Measurements from ENCODE around the gene CDK16. TPM values are rescaled to one million over a fixed set of nuclear protein-coding genes. Genes with fewer than 3 reads are reported as not detected.
"Not testable (repeated sequence)": the region's sequence is repeated elsewhere in the genome, so short reads cannot be mapped to it uniquely, and the experiment has no call there.

Gene CDK16
- total RNA-seq, 2 experiments from 2014 or later: 49.9 to 51.3 TPM

DNA sequence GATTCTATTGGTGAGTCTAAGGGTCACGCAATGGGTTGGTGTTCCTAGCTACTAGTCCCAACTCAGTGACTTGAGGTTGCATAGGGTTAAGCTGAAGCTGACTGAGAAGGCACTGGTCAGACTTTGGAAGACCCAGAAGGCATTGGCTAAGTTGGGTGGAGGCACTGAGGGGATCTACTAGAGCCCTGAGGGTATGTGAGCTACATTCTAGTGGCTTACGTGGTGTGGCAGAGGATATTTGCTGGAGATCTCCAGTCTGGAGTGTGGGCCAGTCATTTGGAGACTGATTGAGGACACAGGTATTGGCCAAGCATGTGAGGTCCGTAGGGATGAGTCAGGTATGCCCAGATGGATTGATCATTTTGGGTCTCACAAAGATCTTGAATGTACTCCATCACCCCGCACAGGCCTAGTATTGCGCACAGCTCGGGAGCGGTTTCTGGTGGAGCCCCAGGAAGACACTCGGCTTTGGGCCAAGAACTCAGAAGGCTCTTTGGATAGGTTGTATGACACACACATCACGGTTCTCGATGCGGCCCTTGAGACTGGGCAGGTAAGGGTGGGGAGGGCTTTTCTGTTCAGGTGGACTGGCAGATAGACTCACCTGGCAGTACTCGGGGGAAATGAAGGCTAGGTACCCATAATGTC is 21.5 kb downstream of the CDK16 start:
- H3K36me3 Mint-ChIP-seq: peaks cover 11% of the 10 kb centered on the region
- no peaks in the 10 kb centered on the region for H3K27me3 Mint-ChIP-seq
- DNase-seq: no peak
- H3K27ac Mint-ChIP-seq: no peak overlapping the region
- no peaks in the 10 kb centered on the region for H3K9me3 Mint-ChIP-seq
- no peak overlapping the region for H3K4me3 Mint-ChIP-seq
- H3K4me1 Mint-ChIP-seq: peaks cover 19% of the 10 kb centered on the region

DNA sequence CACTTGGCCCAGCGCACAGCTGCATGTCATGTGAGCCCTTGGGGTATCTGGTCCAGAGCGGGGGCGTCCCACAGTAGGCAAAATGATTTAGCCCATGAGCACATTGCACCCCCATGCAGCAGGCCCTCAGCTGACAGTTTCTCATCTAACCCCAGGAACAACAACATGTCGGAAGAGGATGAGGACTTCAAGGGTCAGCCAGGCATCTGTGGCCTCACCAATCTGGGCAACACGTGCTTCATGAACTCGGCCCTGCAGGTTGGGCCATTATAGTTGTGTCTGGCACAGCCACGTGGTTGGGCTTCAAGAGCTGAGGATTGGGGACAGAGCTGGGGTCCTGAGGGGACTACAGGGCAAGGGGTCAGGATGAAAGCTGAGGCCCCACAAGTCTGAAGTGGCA is 22.1 kb downstream of the CDK16 start:
- no peak for DNase-seq
- no peaks in the 10 kb centered on the region for H3K9me3 Mint-ChIP-seq
- H3K4me3 Mint-ChIP-seq: no peak overlapping the region
- peaks cover 14% of the 10 kb centered on the region for H3K4me1 Mint-ChIP-seq
- no peak overlapping the region for H3K27ac Mint-ChIP-seq
- peaks cover 7% of the 10 kb centered on the region for H3K36me3 Mint-ChIP-seq
- H3K27me3 Mint-ChIP-seq: no peaks in the 10 kb centered on the region

DNA sequence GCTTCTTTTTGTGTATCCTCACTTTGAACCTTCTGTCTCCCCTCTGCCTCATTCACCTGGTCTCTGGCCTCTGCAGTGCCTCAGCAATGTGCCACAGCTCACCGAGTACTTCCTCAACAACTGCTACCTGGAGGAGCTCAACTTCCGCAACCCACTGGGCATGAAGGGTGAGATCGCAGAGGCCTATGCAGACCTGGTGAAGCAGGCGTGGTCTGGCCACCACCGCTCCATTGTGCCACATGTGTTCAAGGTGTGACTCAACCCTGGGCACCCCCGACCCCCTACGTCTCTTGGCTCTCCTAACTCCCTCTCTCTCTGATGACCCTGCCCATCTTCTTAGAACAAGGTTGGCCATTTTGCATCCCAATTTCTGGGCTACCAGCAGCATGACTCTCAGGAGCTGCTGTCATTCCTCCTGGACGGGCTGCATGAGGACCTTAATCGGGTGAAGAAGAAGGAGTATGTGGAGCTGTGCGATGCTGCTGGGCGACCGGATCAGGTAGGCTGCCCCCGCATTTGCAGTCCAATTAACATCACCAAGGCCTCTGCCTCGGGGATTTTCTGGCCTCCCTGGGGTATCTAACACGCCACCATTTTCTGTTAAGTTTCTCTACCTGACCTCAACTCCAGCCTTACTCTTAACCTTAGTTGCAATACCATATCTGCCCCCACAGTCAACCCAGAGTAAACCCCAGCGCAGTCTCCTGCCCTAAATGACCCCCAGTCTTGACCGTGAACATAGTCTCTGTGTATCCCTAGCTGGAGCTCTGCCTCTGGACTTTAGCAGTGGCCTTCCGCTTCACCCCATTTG is 22.9 kb downstream of the CDK16 start:
- Mint-ChIP-seq H3K4me3 (no peak overlapping the region), H3K4me1 (peaks cover 6% of the 10 kb centered on the region), H3K9me3 (no peaks in the 10 kb centered on the region), H3K36me3 (peaks cover 9% of the 10 kb centered on the region), H3K27me3 (no peaks in the 10 kb centered on the region), H3K27ac (no peak overlapping the region)
- no peak for DNase-seq

DNA sequence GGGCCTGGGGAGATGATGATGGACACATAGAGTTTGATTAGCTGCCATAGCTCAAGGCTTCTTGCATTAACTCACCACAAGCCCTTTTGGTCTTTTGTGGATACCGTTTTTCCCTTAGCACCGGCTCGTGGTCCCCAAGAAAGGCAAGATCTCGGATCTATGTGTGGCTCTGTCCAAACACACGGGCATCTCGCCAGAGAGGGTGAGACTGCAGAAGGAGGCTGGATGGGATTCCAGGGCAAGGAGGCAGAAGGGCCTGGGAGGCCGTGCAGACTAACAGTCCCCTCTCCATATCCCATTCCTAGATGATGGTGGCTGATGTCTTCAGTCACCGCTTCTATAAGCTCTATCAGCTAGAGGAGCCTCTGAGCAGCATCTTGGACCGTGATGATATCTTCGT is 23.8 kb downstream of the CDK16 start:
- Mint-ChIP-seq H3K36me3 (peaks cover 10% of the 10 kb centered on the region), H3K27me3 (no peaks in the 10 kb centered on the region)

GRCh38 chrX:47243351-47243750 is 24.9 kb downstream of the CDK16 start:
- Mint-ChIP-seq H3K9me3 (no peaks in the 10 kb centered on the region), H3K36me3 (peaks cover 11% of the 10 kb centered on the region), H3K27ac (no peak overlapping the region), H3K4me1 (no peaks in the 10 kb centered on the region), H3K27me3 (no peaks in the 10 kb centered on the region), H3K4me3 (no peak overlapping the region)
- DNase-seq: no peak

More for the DNA sequence above, 23.8 kb downstream of the CDK16 start:
- DNase-seq: no peak
- Mint-ChIP-seq H3K4me3 (no peak overlapping the region), H3K9me3 (no peaks in the 10 kb centered on the region), H3K4me1 (peaks cover under 1% of the 10 kb centered on the region), H3K27ac (no peak overlapping the region)

GRCh38 chrX:47244676-47245075 is 26.2 kb downstream of the CDK16 start:
- no peak for DNase-seq
- Mint-ChIP-seq H3K4me3 (no peak overlapping the region), H3K9me3 (no peaks in the 10 kb centered on the region), H3K27me3 (no peaks in the 10 kb centered on the region), H3K4me1 (no peaks in the 10 kb centered on the region), H3K36me3 (peaks cover 14% of the 10 kb centered on the region), H3K27ac (no peak overlapping the region)

- H3K4me1 Mint-ChIP-seq: no peaks in the 10 kb centered on the region
- DNase-seq: no peak
- H3K27me3 Mint-ChIP-seq: no peaks in the 10 kb centered on the region
- H3K36me3 Mint-ChIP-seq: peaks cover 13% of the 10 kb centered on the region
- no peak overlapping the region for H3K4me3 Mint-ChIP-seq
- no peaks in the 10 kb centered on the region for H3K9me3 Mint-ChIP-seq
- H3K27ac Mint-ChIP-seq: no peak overlapping the region
Measured at GRCh38 chrX:47245156-47245555, 26.7 kb downstream of the CDK16 start.

DNA sequence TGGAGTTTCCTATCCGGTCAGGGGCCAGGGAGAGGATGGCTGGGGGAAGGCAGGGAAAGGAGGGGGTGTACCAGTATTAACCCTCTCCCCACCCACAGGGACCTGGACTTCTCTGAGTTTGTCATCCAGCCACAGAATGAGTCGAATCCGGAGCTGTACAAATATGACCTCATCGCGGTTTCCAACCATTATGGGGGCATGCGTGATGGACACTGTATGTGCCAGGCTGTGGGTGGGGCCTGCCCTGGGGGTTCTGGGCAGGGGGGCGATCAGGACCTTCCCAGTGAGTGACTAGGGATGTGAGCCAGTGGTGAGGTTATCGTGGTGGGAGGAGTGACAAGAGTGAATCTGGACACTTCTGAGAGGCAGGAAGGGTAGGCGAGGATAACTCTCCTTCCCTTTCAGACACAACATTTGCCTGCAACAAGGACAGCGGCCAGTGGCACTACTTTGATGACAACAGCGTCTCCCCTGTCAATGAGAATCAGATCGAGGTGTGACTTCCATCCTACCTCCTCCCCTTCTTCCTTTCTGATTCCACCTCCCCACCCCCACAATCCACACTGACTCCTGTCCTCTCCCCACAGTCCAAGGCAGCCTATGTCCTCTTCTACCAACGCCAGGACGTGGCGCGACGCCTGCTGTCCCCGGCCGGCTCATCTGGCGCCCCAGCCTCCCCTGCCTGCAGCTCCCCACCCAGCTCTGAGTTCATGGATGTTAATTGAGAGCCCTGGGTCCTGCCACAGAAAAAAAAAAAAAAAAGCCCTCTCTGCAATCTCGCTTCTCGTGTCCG is 28.9 kb downstream of the CDK16 start:
- Mint-ChIP-seq H3K4me1 (no peaks in the 10 kb centered on the region), H3K9me3 (no peaks in the 10 kb centered on the region), H3K27ac (no peak overlapping the region), H3K4me3 (no peak overlapping the region), H3K27me3 (no peaks in the 10 kb centered on the region), H3K36me3 (peaks cover 10% of the 10 kb centered on the region)
- no peak for DNase-seq

DNA sequence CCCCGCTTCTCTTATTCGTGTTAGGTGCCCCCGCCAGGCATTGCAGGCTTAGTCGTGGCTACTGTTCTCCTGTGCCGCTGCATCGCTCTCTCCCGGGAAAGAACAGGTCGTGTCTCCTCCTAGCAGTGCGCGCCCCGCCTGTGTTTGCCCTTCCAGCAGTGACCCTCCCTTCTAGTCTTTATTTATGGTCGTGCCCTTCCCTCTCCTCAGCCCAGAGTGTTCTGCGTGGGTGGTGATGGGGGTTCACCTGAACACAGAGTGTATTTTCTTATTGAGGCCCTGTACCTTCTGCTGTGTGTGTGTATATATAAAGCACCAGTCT is 29.5 kb downstream of the CDK16 start:
- Mint-ChIP-seq H3K9me3 (no peaks in the 10 kb centered on the region), H3K27me3 (no peaks in the 10 kb centered on the region), H3K36me3 (peaks cover 10% of the 10 kb centered on the region), H3K27ac (no peak overlapping the region), H3K4me1 (no peaks in the 10 kb centered on the region), H3K4me3 (no peak overlapping the region)
- DNase-seq: no peak

- Mint-ChIP-seq H3K27me3 (no peaks in the 10 kb centered on the region), H3K4me1 (no peaks in the 10 kb centered on the region), H3K9me3 (no peaks in the 10 kb centered on the region), H3K36me3 (peaks cover 10% of the 10 kb centered on the region), H3K4me3 (no peak overlapping the region), H3K27ac (no peak overlapping the region)
- no peak for DNase-seq
Measured at GRCh38 chrX:47248576-47248975, 30.1 kb downstream of the CDK16 start.

DNA sequence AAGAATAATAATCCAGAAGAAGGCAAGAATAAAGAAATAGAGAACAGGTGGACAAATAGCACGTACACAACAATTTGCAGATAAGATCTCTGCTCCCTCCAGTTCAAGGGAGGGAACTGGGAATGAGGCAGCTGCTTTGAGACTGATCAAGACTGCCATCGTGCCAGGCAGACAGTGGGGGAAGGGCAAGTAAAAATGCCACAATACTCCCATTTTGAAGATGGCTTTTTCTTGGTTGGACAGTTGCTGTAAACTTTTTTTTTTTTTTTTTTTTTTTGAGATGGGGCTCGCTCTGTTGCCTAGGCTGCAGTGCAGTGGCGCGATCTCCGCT is 31.5 kb downstream of the CDK16 start:
- Mint-ChIP-seq H3K9me3 (no peaks in the 10 kb centered on the region), H3K4me3 (no peak overlapping the region), H3K36me3 (peaks cover 10% of the 10 kb centered on the region), H3K27ac (no peak overlapping the region), H3K27me3 (no peaks in the 10 kb centered on the region), H3K4me1 (no peaks in the 10 kb centered on the region)
- no peak for DNase-seq

DNA sequence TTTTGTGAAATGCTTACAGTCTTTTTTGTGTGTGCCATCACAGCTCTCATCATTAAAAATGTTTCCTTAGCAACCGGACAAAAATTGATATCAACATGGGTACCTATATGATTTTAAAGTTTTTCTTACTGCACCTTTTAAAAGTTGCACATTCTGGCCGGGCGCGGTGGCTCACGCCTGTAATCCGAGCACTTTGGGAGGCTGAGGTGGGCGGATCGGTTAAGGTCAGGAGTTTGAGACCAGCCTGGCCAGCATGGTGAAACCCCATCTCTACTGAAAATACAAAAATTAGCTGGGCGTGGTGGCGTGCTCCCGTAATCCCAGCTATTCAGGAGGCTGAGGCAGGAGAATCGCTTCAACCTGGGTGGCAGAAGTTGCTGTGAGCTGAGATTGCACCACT is 39.1 kb downstream of the CDK16 start:
- H3K4me1 Mint-ChIP-seq, H3K4me3 Mint-ChIP-seq, H3K27me3 Mint-ChIP-seq, DNase-seq, H3K27ac Mint-ChIP-seq, H3K9me3 Mint-ChIP-seq, H3K36me3 Mint-ChIP-seq: not testable (repeated sequence)

DNA sequence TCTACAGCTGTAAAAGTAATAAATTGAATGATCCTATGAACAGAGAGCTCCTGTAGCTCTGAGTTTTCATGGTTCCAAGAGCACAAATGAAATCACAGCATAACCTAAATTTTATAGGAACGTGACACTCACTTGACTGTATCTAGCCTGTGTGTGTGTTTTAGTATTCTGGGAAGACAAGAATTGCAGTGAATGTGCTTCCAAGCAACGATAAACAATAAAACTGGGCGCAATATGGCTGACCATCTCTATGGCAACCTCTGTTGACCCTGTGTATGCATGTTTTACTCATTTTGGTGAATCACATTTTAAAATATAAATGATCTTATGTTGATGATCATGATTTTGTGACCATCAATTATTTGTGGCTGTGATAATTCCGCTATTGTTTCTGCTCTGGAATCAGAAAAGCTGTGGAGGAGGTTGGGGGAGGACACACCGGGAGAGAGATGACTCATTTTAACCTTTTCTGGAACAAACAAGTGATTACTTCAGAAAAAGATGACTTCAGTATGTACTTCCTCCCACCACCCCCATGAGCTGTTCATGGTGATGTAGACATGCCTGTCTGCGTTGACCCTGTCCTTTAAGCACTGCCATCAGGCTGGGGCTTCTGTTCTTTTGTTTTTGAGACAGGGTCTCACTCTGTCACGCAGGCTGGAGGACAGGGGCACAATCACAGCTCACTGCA is 46.1 kb downstream of the CDK16 start:
- Mint-ChIP-seq H3K9me3 (no peaks in the 10 kb centered on the region), H3K27ac (no peak overlapping the region), H3K4me1 (peaks cover 2% of the 10 kb centered on the region), H3K36me3 (no peaks in the 10 kb centered on the region), H3K4me3 (no peak overlapping the region), H3K27me3 (no peaks in the 10 kb centered on the region)
- DNase-seq: no peak

DNA sequence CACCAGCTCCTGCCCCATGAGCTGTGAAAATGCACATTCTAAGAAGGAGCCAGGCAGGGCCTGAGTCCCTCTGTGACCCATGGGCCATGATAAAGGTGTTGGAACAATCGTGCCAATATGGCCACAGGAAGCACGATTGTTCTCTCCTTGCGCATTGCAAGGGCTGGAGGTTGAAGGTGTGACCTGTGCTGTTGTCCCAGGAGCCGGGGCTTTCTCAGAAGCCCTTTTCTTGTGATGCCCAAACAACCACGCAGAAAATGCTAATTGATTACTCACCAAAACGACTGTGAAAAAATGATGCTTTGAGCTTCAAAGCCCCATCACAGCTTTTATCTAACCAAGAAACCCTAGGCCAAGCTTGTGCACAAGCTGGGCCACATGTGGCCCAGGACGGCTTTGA is 48.2 kb downstream of the CDK16 start:
- no peak for DNase-seq
- Mint-ChIP-seq H3K27me3 (no peaks in the 10 kb centered on the region), H3K4me3 (no peak overlapping the region), H3K27ac (no peak overlapping the region), H3K4me1 (peaks cover 2% of the 10 kb centered on the region), H3K9me3 (no peaks in the 10 kb centered on the region), H3K36me3 (no peaks in the 10 kb centered on the region)

DNA sequence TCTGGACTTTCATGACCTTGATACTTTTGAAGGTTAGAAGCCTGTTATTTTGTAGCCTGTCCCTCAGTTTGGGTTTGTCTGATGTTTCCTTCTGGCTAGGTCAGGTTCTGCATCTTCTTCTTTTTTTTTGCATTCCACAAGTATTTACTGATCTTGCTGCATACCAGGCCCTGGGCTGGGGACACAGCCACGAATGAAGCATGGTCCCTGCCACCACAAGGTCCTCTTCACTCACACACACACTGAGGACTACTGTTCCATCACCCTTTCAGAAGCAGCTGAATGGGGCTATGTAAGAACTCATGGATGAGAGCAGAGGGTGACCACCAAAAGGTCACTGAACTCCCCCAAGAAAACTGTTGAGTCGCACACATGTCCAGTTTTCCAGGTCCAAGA is 53.5 kb downstream of the CDK16 start:
- no peaks in the 10 kb centered on the region for H3K4me1 Mint-ChIP-seq
- DNase-seq: no peak
- H3K4me3 Mint-ChIP-seq: no peak overlapping the region
- no peaks in the 10 kb centered on the region for H3K9me3 Mint-ChIP-seq
- no peaks in the 10 kb centered on the region for H3K27me3 Mint-ChIP-seq
- H3K27ac Mint-ChIP-seq: no peak overlapping the region
- no peaks in the 10 kb centered on the region for H3K36me3 Mint-ChIP-seq

Measured in activated naive CD8-positive, alpha-beta T cell treated with anti-CD3 and anti-CD28 coated beads for 36 hours (primary cell).